C4-2B (cell line): Measurements from ENCODE around the gene TEX29.

ENCODE experiments used
- ZFX ChIP-seq: fragments of 450-650 bp; IDR thresholded peaks from 2 replicates; pipeline ENCODE4 v1.6.1; 2017
- TF ChIP-seq, protein P1 (sequence below): fragments of 450-650 bp; conservative IDR thresholded peaks from 2 replicates; pipeline ENCODE4 v1.5.1; 2017; ENCODE audit warnings: mild to moderate bottlenecking

DNA sequence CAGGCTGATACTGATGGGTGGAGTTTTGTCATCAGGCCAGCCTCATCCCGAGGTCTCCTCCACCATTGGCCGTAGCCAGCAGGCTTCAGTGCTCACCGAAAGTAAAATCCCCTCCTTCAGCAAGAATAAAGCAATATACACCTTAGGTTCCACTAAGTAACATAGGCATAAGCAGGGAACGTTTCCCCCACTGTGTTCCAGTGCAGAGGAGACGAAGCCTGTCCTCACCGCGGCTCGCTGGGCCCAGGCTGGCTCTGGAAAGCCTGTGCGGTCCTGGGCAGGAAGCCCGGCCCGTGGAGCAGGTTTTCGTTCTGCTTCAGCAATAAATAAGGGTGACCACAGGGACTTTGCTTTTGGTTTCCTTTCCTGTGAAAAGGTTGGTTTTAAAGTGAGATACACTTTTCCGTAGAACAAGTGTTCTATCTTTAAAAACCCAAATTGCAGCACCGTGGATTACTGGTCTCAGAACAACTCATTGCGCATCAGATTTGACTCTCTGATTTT is 16.3 kb upstream of the TEX29 start:
- TF ChIP-seq, protein P1, sequence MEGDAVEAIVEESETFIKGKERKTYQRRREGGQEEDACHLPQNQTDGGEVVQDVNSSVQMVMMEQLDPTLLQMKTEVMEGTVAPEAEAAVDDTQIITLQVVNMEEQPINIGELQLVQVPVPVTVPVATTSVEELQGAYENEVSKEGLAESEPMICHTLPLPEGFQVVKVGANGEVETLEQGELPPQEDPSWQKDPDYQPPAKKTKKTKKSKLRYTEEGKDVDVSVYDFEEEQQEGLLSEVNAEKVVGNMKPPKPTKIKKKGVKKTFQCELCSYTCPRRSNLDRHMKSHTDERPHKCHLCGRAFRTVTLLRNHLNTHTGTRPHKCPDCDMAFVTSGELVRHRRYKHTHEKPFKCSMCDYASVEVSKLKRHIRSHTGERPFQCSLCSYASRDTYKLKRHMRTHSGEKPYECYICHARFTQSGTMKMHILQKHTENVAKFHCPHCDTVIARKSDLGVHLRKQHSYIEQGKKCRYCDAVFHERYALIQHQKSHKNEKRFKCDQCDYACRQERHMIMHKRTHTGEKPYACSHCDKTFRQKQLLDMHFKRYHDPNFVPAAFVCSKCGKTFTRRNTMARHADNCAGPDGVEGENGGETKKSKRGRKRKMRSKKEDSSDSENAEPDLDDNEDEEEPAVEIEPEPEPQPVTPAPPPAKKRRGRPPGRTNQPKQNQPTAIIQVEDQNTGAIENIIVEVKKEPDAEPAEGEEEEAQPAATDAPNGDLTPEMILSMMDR, result no peak
- TF ChIP-seq ZFX, result no peak
